Measurements from ENCODE around the gene NAA80. TPM values are rescaled to one million over a fixed set of nuclear protein-coding genes. Genes with fewer than 3 reads are reported as not detected.

The NAA80 gene
- total RNA-seq, 1 experiment from 2014 or later = 8.7 TPM

DNA sequence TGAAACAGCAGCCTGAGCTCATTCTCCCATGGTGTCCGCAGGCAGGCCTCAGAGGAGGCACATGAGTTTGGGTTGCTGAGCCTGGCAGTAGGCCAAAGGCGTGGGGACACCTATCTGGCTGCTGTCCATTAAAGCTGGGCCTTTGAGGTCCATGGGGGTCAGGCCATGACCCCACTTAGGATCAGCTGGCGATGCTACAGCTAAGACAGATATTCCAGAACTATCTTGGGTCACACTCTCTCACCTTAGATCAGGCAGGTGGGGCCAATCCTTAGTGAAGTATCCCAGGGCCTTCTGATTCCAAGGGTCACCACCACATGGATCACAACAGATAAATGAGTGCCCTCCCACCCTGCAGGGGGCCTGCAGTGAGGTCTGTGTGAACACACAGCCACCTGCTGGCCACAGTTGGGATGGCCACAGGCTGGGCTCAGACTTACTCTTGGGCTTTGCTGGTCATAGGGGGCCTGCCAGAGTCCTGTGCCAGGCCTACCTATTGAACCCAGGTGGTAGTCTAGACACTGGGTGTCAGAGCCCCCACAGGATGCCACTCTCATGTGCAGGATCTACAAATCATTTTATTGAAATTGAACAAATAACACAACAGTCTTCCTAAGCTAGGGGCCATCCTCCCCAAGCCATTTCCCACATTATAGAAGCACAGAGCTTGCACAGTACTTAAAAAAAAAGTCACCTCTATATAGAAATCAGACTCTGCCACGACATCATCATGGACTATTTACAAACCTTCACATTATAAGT lies 25.3 kb upstream of the NAA80 start:
- peak; percentile 80 for DNase-seq
- CTCF ChIA-PET = interaction anchor here (0.6 to 1.4 kb wide), 7 partner anchors 13 to 1673 kb away, joined by 3 to 7 read pairs (median 4); partner anchors contain the start of genes HYAL1, HYAL3, IFRD2 and NAA80
- Histone ChIP-seq H3K9me2 (replicated peaks; ENCODE audit: low read length) (no peaks in the 10 kb centered on the region), H3K27me3 (ENCODE audit: low read length) (no peaks in the 10 kb centered on the region), H3F3A (ENCODE audit: low read length, unreplicated experiment) (no peaks in the 10 kb centered on the region), H3K79me2 (ENCODE audit: low read length) (peaks cover 33% of the 10 kb centered on the region), H3K9ac (ENCODE audit: low read length) (no peak overlapping the region), H3K4me1 (ENCODE audit: insufficient read depth, low read length) (peaks cover 21% of the 10 kb centered on the region), H3K4me3 (ENCODE audit: low read length) (no peak overlapping the region), H3K36me3 (ENCODE audit: low read depth, low read length) (peaks cover under 1% of the 10 kb centered on the region; the same call in 1 of the 2 replicates), H4K20me1 (ENCODE audit: low read length) (no peaks in the 10 kb centered on the region), H3K4me2 (ENCODE audit: low read length) (no peak overlapping the region), H3K27ac (ENCODE audit: low read length) (no peak overlapping the region), H3K9me3 (ENCODE audit: low read length) (no peaks in the 10 kb centered on the region), H2AFZ (ENCODE audit: low read length) (no peak overlapping the region)
- POLR2A ChIA-PET (ENCODE audit: unreplicated experiment) = interaction anchor here (0.6 kb wide), 2 partner anchors 11 to 89 kb away, joined by 5 to 6 read pairs; no protein-coding TSS in a partner anchor
- no TSS peak for BruUV-seq (replicated peaks)
- TF ChIP-seq EZH2phosphoT487 (IDR thresholded peaks at IDR 0.05; ENCODE audit: borderline replicate concordance, low read length) (no peak), EZH2 (IDR thresholded peaks at IDR 0.05; ENCODE audit: low read length, unreplicated experiment) (no peak)
- TF ChIP-seq, protein P1, sequence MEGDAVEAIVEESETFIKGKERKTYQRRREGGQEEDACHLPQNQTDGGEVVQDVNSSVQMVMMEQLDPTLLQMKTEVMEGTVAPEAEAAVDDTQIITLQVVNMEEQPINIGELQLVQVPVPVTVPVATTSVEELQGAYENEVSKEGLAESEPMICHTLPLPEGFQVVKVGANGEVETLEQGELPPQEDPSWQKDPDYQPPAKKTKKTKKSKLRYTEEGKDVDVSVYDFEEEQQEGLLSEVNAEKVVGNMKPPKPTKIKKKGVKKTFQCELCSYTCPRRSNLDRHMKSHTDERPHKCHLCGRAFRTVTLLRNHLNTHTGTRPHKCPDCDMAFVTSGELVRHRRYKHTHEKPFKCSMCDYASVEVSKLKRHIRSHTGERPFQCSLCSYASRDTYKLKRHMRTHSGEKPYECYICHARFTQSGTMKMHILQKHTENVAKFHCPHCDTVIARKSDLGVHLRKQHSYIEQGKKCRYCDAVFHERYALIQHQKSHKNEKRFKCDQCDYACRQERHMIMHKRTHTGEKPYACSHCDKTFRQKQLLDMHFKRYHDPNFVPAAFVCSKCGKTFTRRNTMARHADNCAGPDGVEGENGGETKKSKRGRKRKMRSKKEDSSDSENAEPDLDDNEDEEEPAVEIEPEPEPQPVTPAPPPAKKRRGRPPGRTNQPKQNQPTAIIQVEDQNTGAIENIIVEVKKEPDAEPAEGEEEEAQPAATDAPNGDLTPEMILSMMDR (conservative IDR thresholded peaks at IDR 0.05; ENCODE audit: low read depth, low read length) = peak; percentile 96
- intact Hi-C loops (cut with micrococcal nuclease) = loop anchor here (1.0 to 5.0 kb wide), 2 partner anchors 50 to 127 kb away; no protein-coding TSS in a partner anchor
- peak; percentile 25 for ATAC-seq

DNA sequence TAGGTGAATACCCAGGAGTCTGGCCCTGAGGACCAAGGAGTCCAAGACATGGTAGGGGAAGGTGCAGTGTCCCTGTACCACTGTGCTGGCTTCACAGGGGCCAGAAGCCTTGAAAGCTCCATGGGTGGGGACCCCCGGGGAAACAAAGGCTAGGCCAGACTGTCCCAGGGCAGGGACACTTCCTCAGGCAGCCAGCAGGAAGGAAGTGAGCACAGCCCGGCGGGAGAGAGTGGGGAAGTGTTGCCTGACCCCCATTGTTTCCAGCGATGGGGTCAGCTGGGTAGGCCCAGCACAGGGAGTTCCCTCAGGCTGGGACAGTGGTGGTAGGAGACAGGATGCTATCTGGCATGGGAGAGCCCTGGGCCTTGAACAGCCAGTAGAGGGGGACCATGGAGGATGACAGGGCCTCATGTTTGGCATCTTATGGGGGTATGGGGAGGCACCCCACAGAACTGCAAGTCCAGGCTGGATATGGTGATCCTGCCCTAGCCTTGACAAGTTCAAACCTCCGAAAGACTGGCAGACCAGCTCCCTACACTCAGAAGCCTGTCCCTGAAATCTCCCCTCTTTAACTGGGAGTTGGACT lies 24.5 kb upstream of the NAA80 start:
- H3K27me3 ChIP-seq (ENCODE audit: low read length) = no peaks in the 10 kb centered on the region
- no peaks in the 10 kb centered on the region for H3K9me2 ChIP-seq (replicated peaks; ENCODE audit: low read length)
- DNase-seq (no peak), ATAC-seq (no peak)
- intact Hi-C loops (cut with micrococcal nuclease) = loop anchor here (1.0 to 5.0 kb wide), 2 partner anchors 49 to 126 kb away; no protein-coding TSS in a partner anchor
- POLR2A ChIA-PET (ENCODE audit: unreplicated experiment) = interaction anchor here (0.6 kb wide), 1 partner anchor 10 kb away, joined by 6 read pairs; no protein-coding TSS in a partner anchor
- H3K79me2 ChIP-seq (ENCODE audit: low read length) = peaks cover 42% of the 10 kb centered on the region
- H3K4me3 ChIP-seq (ENCODE audit: low read length) = no peak overlapping the region
- BruUV-seq (replicated peaks) = no TSS peak
- no peak overlapping the region for H3K27ac ChIP-seq (ENCODE audit: low read length)
- H2AFZ ChIP-seq (ENCODE audit: low read length) = no peak overlapping the region
- H3F3A ChIP-seq (ENCODE audit: low read length, unreplicated experiment) = no peaks in the 10 kb centered on the region
- no peak overlapping the region for H3K9ac ChIP-seq (ENCODE audit: low read length)
- TF ChIP-seq, protein P1 (conservative IDR thresholded peaks at IDR 0.05; ENCODE audit: low read depth, low read length) = no peak
- TF ChIP-seq EZH2phosphoT487 (IDR thresholded peaks at IDR 0.05; ENCODE audit: borderline replicate concordance, low read length) = no peak
- TF ChIP-seq EZH2 (IDR thresholded peaks at IDR 0.05; ENCODE audit: low read length, unreplicated experiment) = no peak
- peaks cover 29% of the 10 kb centered on the region for H3K4me1 ChIP-seq (ENCODE audit: insufficient read depth, low read length)
- CTCF ChIA-PET = interaction anchor here (0.6 to 1.4 kb wide), 4 partner anchors 21 to 64 kb away, joined by 3 to 7 read pairs (median 4); partner anchors contain the start of genes HYAL1, HYAL3 and NAA80
- H3K9me3 ChIP-seq (ENCODE audit: low read length) = no peaks in the 10 kb centered on the region
- peaks cover 6% of the 10 kb centered on the region for H3K36me3 ChIP-seq (ENCODE audit: low read depth, low read length)
- H3K4me2 ChIP-seq (ENCODE audit: low read length) = no peak overlapping the region
- no peaks in the 10 kb centered on the region for H4K20me1 ChIP-seq (ENCODE audit: low read length)

All from PC-3 (cell line).